SHP77 treated with DMSO at 0.1 percent for 48 hours (cell line): ENCODE data around the gene TOX4.

Source experiments
- DNase-seq: peaks from one replicate; lab custom pipeline; 2025; lab: John Stamatoyannopoulos, UW

The TOX4 gene

GRCh38 chr14:21503376-21503775 lies 26.4 kb downstream of the TOX4 start:
- DNase-seq: no peak

DNA sequence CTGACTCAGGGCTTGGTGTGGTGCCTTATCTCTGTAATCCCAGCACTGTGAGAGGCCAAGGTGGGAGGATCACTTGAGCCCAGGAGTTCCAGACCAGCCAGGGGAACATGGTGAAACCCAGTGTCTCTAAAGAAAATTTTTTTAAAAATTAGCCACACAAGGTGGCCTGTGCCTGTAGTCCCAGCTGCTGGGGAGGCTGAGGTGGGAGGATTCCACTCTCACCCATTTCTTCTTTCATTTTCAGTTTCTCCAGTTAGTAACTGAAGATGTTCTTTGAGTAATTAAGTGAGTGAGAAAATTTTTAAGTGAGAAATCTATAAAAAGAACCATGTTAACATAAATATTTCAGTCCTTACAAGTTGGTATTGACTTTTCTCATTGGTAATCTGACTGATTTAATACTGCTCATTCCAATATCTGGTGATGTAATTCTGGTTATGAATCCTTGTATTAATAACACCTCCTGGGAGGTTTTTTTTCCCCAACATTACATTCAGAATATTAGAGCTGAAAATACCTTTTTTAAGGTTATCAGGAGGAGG lies 28.1 kb downstream of the TOX4 start:
- DNase-seq: no peak

- no peak for DNase-seq
Measured at GRCh38 chr14:21506557-21506956, 29.6 kb downstream of the TOX4 start.

DNA sequence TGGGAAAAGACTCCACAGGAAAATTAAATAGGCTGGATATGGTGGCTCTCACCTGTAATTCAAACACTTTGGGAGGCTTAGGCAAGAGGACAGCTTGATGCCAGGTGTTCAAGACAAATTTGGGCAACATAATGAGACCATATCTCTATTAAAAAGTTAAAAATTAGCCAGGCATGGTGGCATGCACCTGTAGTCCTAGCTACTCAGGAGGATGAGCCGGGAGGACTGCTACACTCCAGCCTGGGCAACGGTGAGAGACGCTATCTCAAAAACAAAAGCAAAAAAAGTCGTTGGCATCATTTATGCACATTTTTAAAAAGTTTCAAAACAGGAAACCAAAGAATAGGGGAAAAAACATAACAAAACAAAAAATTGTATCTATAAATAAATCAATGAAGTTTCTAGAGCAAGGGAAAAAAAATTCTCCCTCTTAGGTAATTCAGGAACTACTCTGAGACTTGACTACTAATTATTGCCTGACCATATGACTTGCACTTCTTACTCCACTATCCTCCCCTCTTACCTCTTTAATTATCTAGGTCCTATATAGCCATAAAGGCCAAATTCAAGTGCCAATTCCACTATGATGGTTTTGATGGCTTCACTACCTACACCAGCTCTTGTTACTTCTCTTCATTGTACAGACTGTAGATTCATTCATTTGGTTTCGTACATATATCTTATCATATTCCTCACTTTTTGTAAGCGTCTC lies 32.6 kb downstream of the TOX4 start:
- no peak for DNase-seq

GRCh38 chr14:21510735-21511657 lies 34.0 kb downstream of the TOX4 start, which contains the start of gene METTL3:
TSS of gene METTL3 (minus strand) at chr14:21511340. CDS start at chr14:21511223, 117 bp downstream.
- peak; percentile 100 for DNase-seq

GRCh38 chr14:21514341-21514740 lies 37.3 kb downstream of the TOX4 start:
- no peak for DNase-seq

GRCh38 chr14:21518725-21519124 lies 41.7 kb downstream of the TOX4 start:
- no peak for DNase-seq

DNA sequence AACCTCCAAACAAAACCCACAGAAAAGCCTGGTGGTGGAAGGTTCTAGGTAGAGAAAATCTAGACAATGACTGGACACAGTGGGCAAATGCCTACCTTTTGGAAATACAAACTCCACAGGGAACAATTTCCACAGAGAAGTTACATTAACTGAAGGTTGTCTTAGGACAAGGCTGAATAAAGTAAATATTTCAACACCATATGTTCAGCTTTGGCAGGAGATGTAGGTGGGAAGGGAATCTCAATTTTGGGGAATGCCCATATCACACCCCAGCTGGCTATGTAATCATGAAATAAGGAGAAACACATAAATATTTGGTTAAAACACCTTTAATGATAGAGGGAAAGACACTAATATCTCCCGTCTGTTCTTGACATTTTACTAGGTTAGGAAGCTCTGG lies 43.8 kb downstream of the TOX4 start:
- no peak for DNase-seq

DNA sequence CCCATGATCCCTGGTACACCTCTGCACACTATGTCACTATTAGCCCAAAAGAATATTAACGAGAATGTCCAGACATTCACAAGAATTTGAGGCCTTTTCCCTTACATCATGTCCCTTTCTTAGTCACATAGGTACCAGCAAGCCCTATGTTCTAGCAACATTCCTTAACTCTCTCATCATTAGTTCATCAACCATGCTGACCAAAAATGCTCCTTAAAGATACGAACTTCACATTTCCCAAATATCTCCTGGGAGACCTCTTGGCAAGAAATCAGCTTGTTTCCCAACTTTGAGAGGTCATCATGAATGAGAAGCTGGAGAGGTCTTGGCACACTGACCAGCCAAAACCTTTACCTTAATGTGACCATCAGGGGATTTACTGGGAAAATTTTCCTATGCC lies 44.5 kb downstream of the TOX4 start:
- DNase-seq: no peak

DNA sequence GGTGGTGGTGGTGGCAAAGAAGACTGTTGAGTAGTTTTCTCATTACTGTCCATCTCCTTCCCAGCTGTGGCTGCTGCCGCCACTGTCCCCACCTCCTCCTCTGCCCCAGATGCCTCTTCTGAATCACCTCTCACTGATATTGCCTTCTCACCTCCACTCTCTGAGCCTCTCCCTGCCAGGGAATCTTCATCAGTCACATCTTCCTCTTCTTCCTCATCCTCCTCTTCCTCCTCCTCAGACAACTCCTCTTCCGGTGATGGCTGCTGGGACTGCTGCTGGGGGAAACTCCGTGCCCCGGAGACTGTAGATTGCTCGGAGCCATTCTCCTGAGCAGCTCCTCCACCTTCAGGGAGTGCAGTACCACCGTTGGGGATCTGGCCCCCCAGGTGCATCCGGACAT lies 46.2 kb downstream of the TOX4 start:
- no peak for DNase-seq

DNA sequence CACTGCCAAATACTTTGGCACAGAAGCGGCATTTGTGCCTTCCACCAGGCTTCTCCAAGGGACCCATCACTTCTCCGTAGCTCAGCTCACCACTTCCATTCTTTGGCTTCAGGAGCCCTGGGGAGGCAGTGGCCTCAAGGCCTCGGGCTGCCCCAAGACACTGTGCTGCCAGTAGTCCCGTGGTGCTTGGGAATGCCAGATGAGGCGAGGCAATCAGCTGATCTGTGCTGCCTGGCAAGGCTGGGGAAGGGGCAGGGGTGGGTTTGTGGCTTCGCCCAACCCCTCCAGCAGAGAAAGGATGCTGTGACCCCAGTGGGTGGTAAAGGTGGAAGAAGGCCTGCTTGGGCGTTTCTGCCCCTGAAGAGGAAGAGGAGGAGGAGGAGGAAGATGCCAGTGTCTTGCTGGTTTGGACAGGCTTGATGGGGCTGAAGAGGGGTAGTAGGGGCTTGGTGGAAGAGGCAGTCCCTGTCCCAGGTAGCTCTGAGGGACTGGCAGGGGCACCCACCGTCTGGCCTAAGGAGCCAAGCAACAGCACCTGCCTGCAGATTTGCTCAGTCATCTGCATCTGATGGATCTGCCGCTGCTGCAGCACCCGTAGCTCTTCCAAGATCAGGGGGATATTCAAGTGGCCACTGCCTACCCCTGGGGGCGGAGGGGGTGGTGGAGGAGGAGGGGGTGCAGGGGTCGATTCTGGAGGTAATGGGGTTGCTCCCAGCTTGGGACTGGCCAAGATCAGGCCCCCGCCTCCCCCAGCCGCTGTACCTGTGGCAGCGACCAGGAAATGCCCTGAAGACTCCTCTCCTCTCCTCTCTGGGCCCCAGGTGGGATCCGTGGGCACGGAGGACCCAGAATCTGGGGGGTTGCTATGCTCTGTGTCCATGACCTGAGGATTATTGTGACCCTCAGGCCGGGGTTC lies 47.8 kb downstream of the TOX4 start:
- no peak for DNase-seq

- DNase-seq: no peak
Measured at GRCh38 chr14:21525571-21525961, 48.6 kb downstream of the TOX4 start.

GRCh38 chr14:21525962-21526671 lies 49.1 kb downstream of the TOX4 start, which contains the start of gene SALL2:
TSS of gene SALL2 (minus strand) at chr14:21526346. CDS start at chr14:21526127, 219 bp downstream.
- DNase-seq: peak; percentile 80

DNA sequence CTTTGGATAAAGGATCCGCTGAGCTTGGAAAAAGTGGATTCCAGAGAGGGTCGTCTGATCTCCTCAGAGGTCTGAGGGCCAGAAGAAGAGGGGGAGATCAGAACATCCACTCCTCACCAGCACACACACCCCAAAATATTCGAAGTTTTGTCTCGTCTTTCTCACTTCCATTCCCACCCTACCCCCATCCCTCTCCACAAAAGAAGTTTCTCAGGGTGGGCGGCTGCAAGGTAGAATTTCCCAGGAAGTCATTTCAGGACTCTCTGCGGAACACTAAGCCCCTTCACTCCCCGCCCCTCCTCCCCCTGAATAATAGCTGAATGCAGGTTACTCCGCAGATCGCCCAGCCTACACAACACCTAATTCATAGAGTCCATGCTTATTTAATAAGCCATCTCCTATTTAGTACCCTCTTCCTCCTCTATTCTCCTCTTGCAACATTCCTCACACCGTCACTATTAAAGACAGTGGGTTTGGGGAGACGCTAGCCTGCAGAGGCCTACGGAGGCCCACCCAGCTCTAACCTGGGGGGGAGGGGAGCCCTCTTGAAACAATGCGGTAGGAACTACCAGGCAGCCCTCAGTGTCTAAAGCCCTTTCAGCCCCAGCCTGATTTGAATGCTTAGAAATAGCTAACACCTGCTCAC lies 49.8 kb downstream of the TOX4 start:
- no peak for DNase-seq

- no peak for DNase-seq
Measured at GRCh38 chr14:21527318-21527679, 50.3 kb downstream of the TOX4 start.

DNA sequence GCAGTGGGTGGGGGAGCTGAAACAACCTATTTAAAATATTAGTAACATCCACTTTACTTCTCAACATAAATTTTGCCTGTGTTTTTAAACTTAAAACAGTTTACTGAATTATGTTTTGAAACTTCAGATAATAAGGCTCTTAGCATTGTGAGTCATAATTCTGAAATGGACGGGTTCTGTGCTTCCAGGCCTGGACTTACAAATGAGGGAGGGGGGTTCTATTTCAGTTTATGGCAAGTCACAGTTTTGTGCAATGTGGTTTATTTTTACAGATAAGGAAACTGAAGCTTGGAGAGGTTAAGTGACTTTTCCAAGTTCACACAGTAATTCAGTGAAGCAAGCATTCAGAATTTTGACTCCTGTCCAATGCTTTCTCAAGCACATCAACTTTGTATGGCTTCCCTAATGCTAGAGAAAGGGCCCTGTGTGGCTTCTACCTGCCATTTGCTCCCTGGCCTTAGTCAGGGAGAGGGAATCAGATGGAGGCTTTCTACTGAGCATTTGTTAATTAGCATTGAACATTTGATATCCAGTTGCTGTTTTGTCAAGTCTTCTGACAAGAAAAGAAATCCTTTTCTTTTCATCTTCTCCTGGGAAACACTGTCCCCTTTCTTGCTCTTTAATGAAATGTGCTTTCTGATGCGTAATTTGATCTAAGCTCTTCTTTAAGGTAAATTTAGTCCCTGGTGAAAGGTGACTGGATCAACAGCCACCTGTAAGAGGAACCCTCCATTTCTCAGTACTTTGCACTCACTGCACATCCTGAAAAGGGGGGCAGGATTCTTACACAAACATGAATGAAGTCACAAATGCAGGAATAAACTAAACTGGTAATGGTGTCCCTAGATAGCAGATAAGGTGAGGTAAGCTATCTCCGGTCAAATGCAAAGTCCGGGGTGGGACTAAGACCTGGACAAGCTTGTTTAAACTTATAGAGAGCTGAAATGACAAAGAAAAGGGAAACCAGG lies 51.7 kb downstream of the TOX4 start:
- DNase-seq: no peak

DNA sequence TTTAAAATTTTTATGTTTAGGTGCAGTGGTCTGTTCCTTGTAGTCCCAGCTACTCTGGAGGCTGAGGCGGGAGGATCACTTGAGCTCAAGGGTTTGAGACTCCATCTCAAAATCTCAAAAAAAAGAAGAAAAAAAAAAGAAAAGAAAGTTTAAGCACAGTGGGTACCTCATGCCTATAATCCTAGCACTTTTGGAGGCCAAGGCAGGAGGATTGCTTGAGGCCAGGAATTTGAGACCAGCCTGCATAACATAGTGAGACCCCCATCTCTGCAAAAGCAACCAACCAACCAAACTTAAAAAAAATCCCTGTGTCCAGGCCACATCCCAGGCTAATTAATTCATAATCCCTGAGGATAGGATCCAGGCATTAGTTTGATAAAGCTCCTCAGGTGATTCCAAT lies 52.5 kb downstream of the TOX4 start:
- no peak for DNase-seq

DNA sequence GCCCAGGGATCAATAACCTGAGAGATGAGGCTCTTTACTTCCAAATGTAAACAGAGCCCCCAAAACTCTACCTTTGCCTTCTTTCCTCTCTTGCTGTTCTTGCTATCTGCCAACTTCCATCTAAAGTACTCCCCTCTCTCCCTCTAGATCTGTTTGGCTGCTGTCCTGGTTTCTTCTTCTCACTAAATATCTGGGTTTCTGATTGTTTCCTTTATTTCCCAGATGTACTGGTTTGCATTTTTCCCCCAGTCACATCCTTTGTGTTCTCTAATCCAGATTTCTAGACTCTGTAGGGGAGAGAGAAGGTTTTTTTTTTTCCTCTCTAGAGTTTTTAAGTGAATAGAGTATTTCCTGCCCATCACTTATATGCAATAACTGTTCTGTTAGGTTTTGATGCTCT lies 56.3 kb downstream of the TOX4 start:
- DNase-seq: no peak

DNA sequence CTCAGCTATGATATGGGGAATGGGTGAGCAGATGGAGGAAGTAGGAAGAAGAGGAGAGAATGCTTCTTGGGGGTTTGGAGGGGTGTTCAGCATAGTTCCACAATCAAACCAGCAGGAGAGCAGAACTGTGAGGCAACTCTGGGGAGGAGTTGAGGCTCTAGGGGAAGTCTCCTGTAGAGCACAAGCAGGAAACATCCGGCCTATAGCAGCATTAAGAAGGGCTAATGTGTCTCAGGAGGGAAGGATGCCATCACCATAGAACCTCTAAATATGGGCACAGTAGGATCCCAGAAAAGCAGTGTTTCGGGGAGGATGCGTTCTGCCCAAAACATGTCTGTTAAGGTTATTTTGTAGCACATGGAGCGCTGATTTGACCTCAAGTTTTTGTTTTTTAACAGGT lies 57.6 kb downstream of the TOX4 start:
- no peak for DNase-seq
